PC-9 (cell line): Measurements from ENCODE around the gene PERCC1.

Source experiments
- CTCF ChIP-seq: fragments of 200-600 bp; sonication (generic); conservative IDR thresholded peaks from 2 replicates; pipeline ENCODE4 v1.6.1; 2017; ENCODE audit warnings: mixed run types, antibody characterized with exemption, mild to moderate bottlenecking, moderate library complexity
- EZH2 ChIP-seq: fragments of 200-600 bp; sonication (generic); IDR thresholded peaks from 2 replicates; pipeline ENCODE4 v1.8.0; 2017; ENCODE audit warnings: antibody characterized with exemption, low read depth

DNA sequence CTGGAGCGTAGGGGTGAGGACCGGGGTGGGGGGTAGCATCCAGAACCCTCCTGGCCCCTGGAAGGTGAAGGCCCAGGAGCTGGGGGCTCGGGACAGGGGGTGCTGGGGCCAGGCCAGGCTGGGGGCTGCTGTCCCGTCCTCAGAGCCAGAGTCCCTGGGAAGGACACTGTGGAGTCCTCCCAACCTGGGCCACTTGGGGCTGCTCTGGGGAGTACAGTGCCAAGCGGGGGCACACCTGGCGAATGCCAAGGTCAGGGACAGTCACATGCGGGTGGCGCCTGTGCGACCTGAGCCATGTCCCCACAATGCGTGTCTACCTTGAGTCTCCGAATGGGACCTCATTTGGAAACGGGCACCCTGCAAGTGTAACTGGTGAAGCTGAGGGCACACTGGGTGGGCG lies 1.2 kb upstream of the PERCC1 start:
- no peak for TF ChIP-seq CTCF
- no peak for TF ChIP-seq EZH2
